HEK293T (cell line): ENCODE results near the gene TMEM260.

Experiments used
- BHLHE40 ChIP-seq: fragments of 450-650 bp; IDR thresholded peaks from 2 replicates; pipeline ENCODE4 v1.6.1; 2016; ENCODE audit warnings: mild to moderate bottlenecking, moderate library complexity, borderline replicate concordance
- SUZ12 ChIP-seq: fragments of 450-650 bp; IDR thresholded peaks from 2 replicates; pipeline ENCODE4 v1.6.1; 2016; ENCODE audit warnings: mild to moderate bottlenecking

DNA sequence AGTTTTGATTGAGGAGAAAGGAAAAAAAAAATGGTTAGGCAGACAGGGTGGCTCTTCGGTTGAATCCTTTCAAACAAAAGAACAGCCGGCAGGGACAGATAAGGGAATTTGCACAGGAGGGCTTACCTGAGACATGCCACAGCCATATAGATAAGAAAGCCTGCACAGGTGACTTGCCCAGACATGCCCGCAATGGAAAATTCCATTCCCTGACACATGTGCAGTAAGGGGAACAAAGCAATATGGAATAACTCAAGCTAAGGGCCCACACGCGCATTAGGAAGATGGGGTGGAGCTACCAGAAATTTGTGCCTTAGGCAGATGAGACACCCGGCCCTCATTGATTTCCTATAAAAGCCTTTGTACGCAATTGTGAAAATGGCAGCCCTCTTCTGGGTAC is 86.7 kb downstream of the TMEM260 start:
- no peak for TF ChIP-seq SUZ12
- no peak for TF ChIP-seq BHLHE40
